Skin epidermis (tissue), 12 donors: ENCODE measurements around the gene ZNF117.
"Not testable (repeated sequence)": the region's sequence is repeated elsewhere in the genome, so short reads cannot be mapped to it uniquely, and the experiment has no call there.

Experiments
- H3K27ac ChIP-seq, 21 experiments: fragments of 200-600 bp; sonication (generic) in 11 of 21; one replicate each; pipeline ENCODE4 v1.5.0; 2020; ENCODE audit warnings: mild to moderate bottlenecking in 3 of 21, inconsistent platforms in 2 of 21, moderate library complexity in 2 of 21
- H3K4me3 ChIP-seq, 7 experiments: fragments of 200-600 bp; sonication (generic) in 2 of 7; one replicate each; pipeline ENCODE4 v1.5.0; 2020; ENCODE audit warnings: inconsistent platforms in 2 of 7, mild to moderate bottlenecking in 2 of 7, moderate library complexity in 1 of 7

The ZNF117 gene

DNA sequence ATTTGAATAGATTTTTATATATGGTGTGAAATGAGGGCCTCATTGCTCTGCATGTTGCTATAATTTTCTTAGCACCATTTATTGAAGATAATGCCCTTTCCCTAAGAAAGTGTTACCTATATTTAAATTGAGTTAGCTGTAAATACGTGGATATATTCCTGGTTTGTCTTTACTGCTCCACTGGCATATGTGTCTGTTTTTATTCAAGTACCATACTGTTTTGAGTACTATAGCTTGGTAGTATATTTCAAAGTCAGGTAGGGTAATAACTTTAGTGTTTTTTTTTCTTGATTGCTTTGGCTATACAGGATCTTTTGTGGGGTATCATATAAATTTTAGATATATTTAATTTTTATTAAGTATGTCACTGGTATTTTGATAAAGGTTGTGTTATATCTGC is 56.4 kb downstream of the ZNF117 start:
- Histone ChIP-seq H3K4me3 (no peak overlapping the region), H3K27ac (no peak overlapping the region)

DNA sequence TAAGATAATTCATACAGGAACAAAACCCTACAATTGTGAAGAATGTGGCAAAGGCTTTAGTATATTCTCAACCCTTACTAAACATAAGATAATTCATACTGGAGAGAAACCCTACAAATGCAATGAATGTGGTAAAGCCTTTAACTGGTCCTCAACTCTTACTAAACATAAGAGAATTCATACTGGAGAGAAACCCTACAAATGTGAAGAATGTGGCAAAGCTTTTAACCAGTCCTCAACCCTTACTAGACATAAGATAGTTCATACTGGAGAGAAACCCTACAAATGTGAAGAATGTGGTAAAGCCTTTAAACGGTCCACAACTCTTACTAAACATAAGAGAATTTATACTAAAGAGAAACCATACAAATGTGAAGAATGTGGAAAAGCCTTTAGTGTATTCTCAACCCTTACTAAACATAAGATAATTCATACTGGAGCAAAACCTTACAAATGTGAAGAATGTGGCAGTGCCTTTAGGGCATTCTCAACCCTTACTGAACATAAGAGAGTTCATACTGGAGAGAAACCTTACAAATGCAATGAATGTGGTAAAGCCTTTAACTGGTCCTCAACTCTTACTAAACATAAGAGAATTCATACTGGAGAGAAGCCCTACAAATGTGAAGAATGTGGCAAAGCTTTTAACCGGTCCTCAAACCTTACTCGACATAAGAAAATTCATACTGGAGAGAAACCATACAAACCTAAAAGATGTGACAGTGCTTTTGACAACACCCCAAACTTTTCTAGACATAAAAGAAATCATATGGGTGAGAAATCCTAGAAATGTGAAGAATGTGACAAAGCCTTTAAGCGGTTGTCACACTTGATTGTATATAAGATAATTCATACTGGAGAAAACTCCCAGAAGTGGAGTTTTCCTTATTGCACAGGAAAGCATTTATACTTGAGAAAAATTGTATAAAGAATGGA is 62.3 kb downstream of the ZNF117 start:
- H3K4me3 ChIP-seq, H3K27ac ChIP-seq: not testable (repeated sequence)
